ENCODE results near the gene ADCY3. TPM values are rescaled to one million over a fixed set of nuclear protein-coding genes. Genes with fewer than 3 reads are reported as not detected.
"Not testable (repeated sequence)": the region's sequence is repeated elsewhere in the genome, so short reads cannot be mapped to it uniquely, and the experiment has no call there.

Gene ADCY3
- total RNA-seq, 1 experiment from 2014 or later = 25.8 TPM

DNA sequence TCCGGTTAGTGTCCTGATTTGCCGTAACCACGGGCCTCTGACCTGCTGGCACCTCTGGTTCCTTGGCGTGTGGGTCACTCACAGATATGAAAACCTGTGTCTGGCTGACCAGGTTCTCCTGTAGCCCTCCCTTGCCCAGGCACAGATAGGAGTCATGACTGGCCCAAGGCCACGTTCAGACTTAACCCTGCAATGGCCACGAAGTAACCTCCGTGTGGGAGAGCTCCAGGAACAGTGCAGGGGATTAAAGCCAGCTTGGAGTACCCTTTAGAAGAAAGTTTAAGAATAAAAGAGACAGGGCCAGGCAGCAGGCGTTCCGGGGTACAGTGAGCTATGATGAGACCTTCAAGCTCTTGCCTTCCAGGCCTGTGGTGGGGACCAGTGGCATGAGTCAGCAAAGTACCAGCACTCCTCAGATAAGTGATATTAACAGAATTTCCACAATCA is 101.3 kb downstream of the ADCY3 start:
- in situ Hi-C loops (cut with HindIII; ENCODE audit: low pct_unique_long_range_greater_than_20kb, low sequenced_read_pairs) = no loop called here

GRCh38 chr2:24816884-24817283 is 103.2 kb downstream of the ADCY3 start:
- DNase-seq (ENCODE audit: low read depth, low spot score) = no peak
- in situ Hi-C loops (cut with HindIII; ENCODE audit: low pct_unique_long_range_greater_than_20kb, low sequenced_read_pairs) = no loop called here

More for the DNA sequence above, 101.3 kb downstream of the ADCY3 start:
- DNase-seq (ENCODE audit: low read depth, low spot score) = no peak

DNA sequence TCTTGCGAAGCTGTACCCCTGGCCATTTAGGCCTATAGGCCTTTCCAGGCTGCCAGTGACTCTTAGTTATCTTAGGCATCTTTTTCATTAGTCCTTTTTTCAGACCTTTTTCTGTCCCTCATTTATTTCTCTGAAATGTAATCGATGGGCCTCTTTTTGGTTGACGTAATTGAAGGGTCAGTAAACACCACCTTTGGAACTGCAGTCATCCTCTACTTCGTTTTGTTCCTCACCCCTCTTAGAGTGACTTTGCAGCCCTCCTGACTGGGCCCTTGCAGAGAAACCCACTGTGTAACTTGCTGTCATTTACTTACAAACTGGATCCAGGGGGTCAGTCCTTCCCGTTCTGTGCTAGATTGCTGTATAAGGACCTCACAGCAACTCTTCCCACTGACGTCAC is 103.6 kb downstream of the ADCY3 start:
- no peak for DNase-seq (ENCODE audit: low read depth, low spot score)
- in situ Hi-C loops (cut with HindIII; ENCODE audit: low pct_unique_long_range_greater_than_20kb, low sequenced_read_pairs) = no loop called here

DNA sequence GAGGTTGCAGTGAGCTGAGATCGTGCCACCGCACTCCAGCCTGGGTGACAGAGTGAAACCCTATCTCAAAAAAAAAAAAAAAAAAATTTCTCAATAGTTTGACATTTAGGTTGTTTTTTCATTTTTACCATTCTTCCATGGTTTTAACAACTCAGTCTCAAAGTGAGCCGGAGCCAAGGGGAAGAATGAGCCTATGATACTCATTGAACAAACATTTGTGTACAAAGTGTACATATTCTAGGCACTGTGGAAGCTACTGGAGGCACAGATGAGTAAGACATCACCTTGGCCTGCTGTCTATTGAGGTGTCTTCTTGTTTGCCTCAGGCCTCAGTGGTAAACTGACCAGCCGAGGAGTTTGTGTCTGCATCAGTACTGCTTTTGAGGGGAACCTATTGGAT is 104.9 kb downstream of the ADCY3 start:
- no peak for DNase-seq (ENCODE audit: low read depth, low spot score)
- in situ Hi-C loops (cut with HindIII; ENCODE audit: low pct_unique_long_range_greater_than_20kb, low sequenced_read_pairs) = no loop called here

GRCh38 chr2:24814516-24814915 is 105.5 kb downstream of the ADCY3 start:
- DNase-seq (ENCODE audit: low read depth, low spot score) = no peak
- in situ Hi-C loops (cut with HindIII; ENCODE audit: low pct_unique_long_range_greater_than_20kb, low sequenced_read_pairs) = no loop called here

- in situ Hi-C loops (cut with HindIII; ENCODE audit: low pct_unique_long_range_greater_than_20kb, low sequenced_read_pairs) = no loop called here
- DNase-seq (ENCODE audit: low read depth, low spot score) = no peak
Measured at GRCh38 chr2:24813691-24814137, 106.3 kb downstream of the ADCY3 start.

DNA sequence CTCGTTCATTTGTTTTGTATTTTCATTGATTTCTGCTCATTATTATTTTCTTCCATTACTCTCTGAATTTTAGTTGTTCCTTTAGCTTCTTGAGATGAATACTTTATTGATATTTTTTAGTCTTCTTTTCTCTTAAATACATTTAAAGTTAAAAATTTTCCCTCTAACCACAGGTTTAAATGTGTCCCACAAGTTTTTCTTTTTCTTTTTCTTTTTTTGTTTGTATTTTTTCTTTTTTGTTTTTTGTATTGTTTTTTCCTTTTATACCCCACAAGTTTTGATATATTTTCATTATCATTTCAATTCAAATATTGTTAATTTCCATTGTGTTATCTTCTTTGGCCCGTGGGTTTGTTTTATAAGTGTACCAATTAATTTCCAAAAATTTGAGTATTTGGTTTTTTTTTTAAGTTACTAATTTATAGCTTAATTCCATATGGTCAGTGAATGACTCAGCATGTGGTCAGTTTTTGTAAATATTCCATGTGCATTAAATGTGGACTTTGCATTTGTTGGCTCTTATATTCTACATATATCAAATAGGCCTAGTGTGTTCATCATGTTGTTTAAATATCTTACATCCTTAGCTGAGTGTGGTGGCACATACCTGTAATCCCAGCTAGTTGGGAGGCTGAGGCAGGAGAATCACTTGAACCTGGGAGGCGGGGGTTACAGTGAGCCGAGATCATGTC is 110.6 kb downstream of the ADCY3 start:
- in situ Hi-C loops (cut with HindIII; ENCODE audit: low pct_unique_long_range_greater_than_20kb, low sequenced_read_pairs) = no loop called here
- DNase-seq (ENCODE audit: low read depth, low spot score) = no peak

DNA sequence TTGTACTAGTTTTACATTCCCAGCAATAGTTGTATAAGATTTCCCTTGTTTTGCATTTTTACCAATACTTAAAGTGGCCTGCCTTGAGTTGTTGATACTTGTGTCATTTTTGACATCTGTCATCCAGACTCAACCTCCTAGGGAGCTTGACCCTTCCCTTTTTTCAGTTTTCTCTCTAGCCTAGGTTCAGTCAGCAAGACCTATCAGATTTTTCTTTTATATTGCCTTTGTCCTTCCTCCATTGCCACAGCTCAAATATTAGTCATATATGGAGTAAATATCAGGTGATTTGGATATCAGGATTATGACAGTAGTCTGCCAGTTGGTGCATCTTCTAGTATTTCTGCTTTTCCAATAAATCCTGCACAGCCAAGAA is 113.4 kb downstream of the ADCY3 start:
- no peak for DNase-seq (ENCODE audit: low read depth, low spot score)
- in situ Hi-C loops (cut with HindIII; ENCODE audit: low pct_unique_long_range_greater_than_20kb, low sequenced_read_pairs) = no loop called here

GRCh38 chr2:24805811-24806660 is 114.0 kb downstream of the ADCY3 start:
- in situ Hi-C loops (cut with HindIII; ENCODE audit: low pct_unique_long_range_greater_than_20kb, low sequenced_read_pairs); DNase-seq (ENCODE audit: low read depth, low spot score): not testable (repeated sequence)

- in situ Hi-C loops (cut with HindIII; ENCODE audit: low pct_unique_long_range_greater_than_20kb, low sequenced_read_pairs); DNase-seq (ENCODE audit: low read depth, low spot score): not testable (repeated sequence)
Measured at GRCh38 chr2:24800487-24800886, 119.5 kb downstream of the ADCY3 start.

DNA sequence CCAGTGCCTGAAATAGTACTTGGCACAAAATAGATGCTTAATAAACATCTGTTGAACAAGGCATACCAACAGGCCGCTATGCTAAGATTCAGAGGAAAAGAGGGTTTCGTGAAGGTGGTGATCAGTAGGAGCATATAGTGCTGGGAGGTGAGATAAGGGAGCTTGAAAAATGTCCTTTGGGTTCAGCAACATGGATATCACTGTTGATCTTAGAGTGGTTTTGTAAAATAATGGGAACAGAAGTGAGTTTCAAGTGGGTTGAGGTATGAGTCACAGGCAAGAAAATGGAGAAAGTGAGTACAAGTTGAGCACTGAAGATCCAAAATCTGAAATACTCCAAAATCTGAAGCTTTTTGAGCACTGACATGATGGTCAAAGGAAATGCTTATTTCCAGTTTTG is 122.4 kb downstream of the ADCY3 start:
- in situ Hi-C loops (cut with HindIII; ENCODE audit: low pct_unique_long_range_greater_than_20kb, low sequenced_read_pairs) = no loop called here
- no peak for DNase-seq (ENCODE audit: low read depth, low spot score)

GRCh38 chr2:24793761-24794435 is 126.1 kb downstream of the ADCY3 start:
- DNase-seq (ENCODE audit: low read depth, low spot score) = peak; percentile 49
- in situ Hi-C loops (cut with HindIII; ENCODE audit: low pct_unique_long_range_greater_than_20kb, low sequenced_read_pairs) = no loop called here

DNA sequence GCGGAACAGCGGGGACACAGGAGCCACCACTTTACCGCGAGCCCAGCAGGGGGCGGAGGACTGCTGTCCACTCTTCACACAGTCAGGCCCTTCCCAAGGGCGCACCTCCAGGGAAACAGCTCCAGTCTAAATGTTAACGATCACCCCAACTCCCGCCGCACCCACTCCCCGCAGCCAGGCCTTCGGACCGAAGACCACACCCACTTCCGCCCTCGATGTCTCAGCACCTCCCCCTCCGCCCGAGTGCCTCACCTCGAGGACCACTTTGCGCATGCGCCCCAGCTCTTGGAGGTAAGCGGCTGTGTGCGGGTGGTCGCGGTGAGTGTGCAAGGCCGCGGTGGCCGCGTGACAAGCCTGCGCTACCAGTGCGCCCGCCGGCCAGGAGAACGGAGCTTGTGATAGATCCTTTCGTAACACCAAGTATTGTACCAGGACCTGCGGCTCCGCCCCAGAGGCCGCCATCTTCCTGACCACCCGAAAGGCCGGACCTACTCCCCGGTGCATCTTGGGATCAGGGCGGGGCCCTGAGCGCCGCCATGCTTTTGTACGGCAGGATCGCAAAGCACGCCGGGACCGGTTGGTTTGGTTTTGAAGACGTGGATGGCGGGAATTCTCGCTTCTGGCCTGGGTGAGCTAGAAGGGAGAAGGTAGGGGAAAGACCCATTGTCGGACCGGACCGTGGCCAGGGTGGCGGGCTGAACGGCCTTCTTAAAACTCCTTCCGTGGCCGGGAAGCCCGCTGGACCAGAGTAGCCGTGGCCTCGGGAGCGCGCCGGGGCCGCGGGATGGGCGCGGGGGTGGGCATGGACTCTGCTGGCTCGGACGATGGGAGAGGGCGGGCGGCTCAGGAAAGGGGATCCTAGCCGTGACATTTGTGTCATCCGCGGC is 126.9 kb downstream of the ADCY3 start, which contains the start of the genes CENPO and PTRHD1:
TSS of gene CENPO (plus strand) at position 552 of the 887 bp plus-strand sequence. CDS start 495 bp downstream, outside the sequence.
TSS of gene PTRHD1 (minus strand) at position 518 of the 887 bp plus-strand sequence. CDS start at position 504, 14 bp downstream.
- peak; percentile 98 for DNase-seq (ENCODE audit: low read depth, low spot score)
- in situ Hi-C loops (cut with HindIII; ENCODE audit: low pct_unique_long_range_greater_than_20kb, low sequenced_read_pairs) = no loop called here

DNA sequence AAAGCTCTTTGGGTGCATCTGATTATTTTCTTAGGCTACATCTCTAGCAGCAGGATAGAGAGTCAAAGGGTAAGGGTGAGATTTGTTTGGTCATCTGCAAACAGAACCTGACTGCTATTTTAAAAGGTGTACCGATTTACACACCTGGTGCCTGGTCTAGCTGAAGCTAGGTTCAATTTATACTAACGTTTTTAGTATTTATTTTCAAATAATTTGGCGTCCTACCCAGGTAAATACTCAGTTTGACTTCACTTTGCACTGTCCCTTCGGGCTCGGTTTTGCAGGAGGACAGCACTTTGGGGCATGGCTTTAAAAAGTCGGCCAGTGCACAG is 127.5 kb downstream of the ADCY3 start:
- peak; percentile 5 for DNase-seq (ENCODE audit: low read depth, low spot score)
- in situ Hi-C loops (cut with HindIII; ENCODE audit: low pct_unique_long_range_greater_than_20kb, low sequenced_read_pairs) = no loop called here

- in situ Hi-C loops (cut with HindIII; ENCODE audit: low pct_unique_long_range_greater_than_20kb, low sequenced_read_pairs) = no loop called here
- peak; percentile 23 for DNase-seq (ENCODE audit: low read depth, low spot score)
Measured at GRCh38 chr2:24791452-24791851, 128.6 kb downstream of the ADCY3 start.

DNA sequence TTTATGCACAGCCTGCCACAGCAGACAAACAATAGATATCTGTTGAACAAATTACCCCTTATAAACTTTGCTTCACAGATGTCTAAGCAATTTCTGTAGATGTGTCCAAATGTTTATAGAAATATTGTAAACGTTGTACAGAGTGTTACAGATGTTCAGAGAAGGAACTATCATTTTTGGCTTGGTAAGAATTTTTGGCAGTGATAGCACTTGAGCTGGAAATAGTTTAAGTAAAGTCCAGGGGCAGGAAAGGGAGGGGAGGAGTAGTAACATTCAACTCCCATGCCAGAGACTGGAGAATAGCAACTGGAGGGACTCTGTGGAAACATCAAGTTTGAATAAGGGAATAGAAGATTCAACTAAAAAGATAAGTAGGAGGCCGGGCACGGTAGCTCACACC is 131.2 kb downstream of the ADCY3 start:
- DNase-seq (ENCODE audit: low read depth, low spot score) = no peak
- in situ Hi-C loops (cut with HindIII; ENCODE audit: low pct_unique_long_range_greater_than_20kb, low sequenced_read_pairs) = no loop called here

DNA sequence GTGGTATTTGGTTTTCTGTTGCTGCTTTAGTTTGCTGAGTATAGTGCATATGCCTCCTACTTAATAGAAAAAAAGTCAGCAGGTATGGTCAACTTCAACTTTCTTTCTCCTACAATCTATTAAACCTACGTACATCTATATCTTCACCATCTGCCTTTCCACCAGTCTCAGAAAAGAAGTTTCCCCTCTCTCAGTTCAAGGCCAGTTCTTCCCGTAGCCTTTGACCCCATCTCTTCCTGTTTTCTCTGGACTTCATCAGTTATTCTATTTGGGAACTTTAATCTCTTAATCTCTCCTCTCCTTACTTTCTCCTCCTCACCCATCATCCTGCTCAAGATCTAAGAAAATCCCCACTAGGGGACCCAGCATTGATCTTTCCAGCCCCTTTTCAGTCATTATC is 132.5 kb downstream of the ADCY3 start:
- no peak for DNase-seq (ENCODE audit: low read depth, low spot score)
- in situ Hi-C loops (cut with HindIII; ENCODE audit: low pct_unique_long_range_greater_than_20kb, low sequenced_read_pairs) = no loop called here

Data from SK-MEL-5 (cell line).